ENCODE measurements around the gene FAIM2.

Gene FAIM2

GRCh38 chr12:49945394-49946080 is 41.8 kb upstream of the FAIM2 start:
- H3K36me3 ChIP-seq = no peaks in the 10 kb centered on the region
- H3K4me1 ChIP-seq = peaks cover 46% of the 10 kb centered on the region
- H3K9me3 ChIP-seq = no peaks in the 10 kb centered on the region
- peak; percentile 97 for TF ChIP-seq CTCF (IDR thresholded peaks at IDR 0.05; ENCODE audit: low read depth, low read length)
- DNase-seq = peak; percentile 92
- H3K4me3 ChIP-seq (ENCODE audit: low read depth, low read length) = peak overlapping the region; percentile 50
- no peaks in the 10 kb centered on the region for H3K27me3 ChIP-seq

GRCh38 chr12:49944718-49945117 is 41.0 kb upstream of the FAIM2 start:
- Histone ChIP-seq H3K9me3 (no peaks in the 10 kb centered on the region), H3K36me3 (no peaks in the 10 kb centered on the region), H3K27me3 (no peaks in the 10 kb centered on the region), H3K4me1 (peaks cover 40% of the 10 kb centered on the region), H3K4me3 (ENCODE audit: low read depth, low read length) (no peak overlapping the region)
- TF ChIP-seq CTCF (IDR thresholded peaks at IDR 0.05; ENCODE audit: low read depth, low read length) = no peak
- no peak for DNase-seq

- no peaks in the 10 kb centered on the region for H3K9me3 ChIP-seq
- H3K36me3 ChIP-seq = no peaks in the 10 kb centered on the region
- peaks cover 35% of the 10 kb centered on the region for H3K4me1 ChIP-seq
- no peak for DNase-seq
- H3K27me3 ChIP-seq = no peaks in the 10 kb centered on the region
- no peak for TF ChIP-seq CTCF (IDR thresholded peaks at IDR 0.05; ENCODE audit: low read depth, low read length)
- H3K4me3 ChIP-seq (ENCODE audit: low read depth, low read length) = no peak overlapping the region
Observed at GRCh38 chr12:49944046-49944445, 40.3 kb upstream of the FAIM2 start.

GRCh38 chr12:49943625-49943960 is 39.9 kb upstream of the FAIM2 start:
- H3K36me3 ChIP-seq = no peaks in the 10 kb centered on the region
- peaks cover 35% of the 10 kb centered on the region for H3K4me1 ChIP-seq
- no peak overlapping the region for H3K4me3 ChIP-seq (ENCODE audit: low read depth, low read length)
- TF ChIP-seq CTCF (IDR thresholded peaks at IDR 0.05; ENCODE audit: low read depth, low read length) = no peak
- no peaks in the 10 kb centered on the region for H3K27me3 ChIP-seq
- no peak for DNase-seq
- no peaks in the 10 kb centered on the region for H3K9me3 ChIP-seq

- no peak for DNase-seq
- H3K4me3 ChIP-seq (ENCODE audit: low read depth, low read length) = no peak overlapping the region
- no peaks in the 10 kb centered on the region for H3K27me3 ChIP-seq
- TF ChIP-seq CTCF (IDR thresholded peaks at IDR 0.05; ENCODE audit: low read depth, low read length) = no peak
- H3K9me3 ChIP-seq = no peaks in the 10 kb centered on the region
- peaks cover 38% of the 10 kb centered on the region for H3K4me1 ChIP-seq
- H3K36me3 ChIP-seq = no peaks in the 10 kb centered on the region
Observed at GRCh38 chr12:49942921-49943624, 39.4 kb upstream of the FAIM2 start.

- H3K9me3 ChIP-seq = no peaks in the 10 kb centered on the region
- no peaks in the 10 kb centered on the region for H3K36me3 ChIP-seq
- peaks cover 44% of the 10 kb centered on the region for H3K4me1 ChIP-seq
- TF ChIP-seq CTCF (IDR thresholded peaks at IDR 0.05; ENCODE audit: low read depth, low read length) = no peak
- DNase-seq = no peak
- H3K4me3 ChIP-seq (ENCODE audit: low read depth, low read length) = no peak overlapping the region
- no peaks in the 10 kb centered on the region for H3K27me3 ChIP-seq
Observed at GRCh38 chr12:49942512-49942893, 38.8 kb upstream of the FAIM2 start.
